Uterus (tissue), 2 donors: ENCODE data around the gene SYNE1.

Experiments
- CTCF ChIP-seq, 4 experiments: fragments of 200-600 bp in 2 of 4; fragments of 450-650 bp in 2 of 4; sonication (generic) in 2 of 4; IDR thresholded peaks; one replicate each; pipeline ENCODE4 v1.5.1; 2016 to 2019; ENCODE audit warnings: antibody characterized with exemption in 4 of 4, mild to moderate bottlenecking in 2 of 4, moderate library complexity in 1 of 4
- POLR2A ChIP-seq, 2 donors: fragments of 450-650 bp; IDR thresholded peaks; one replicate each; pipeline ENCODE4 v1.6.1; 2016; ENCODE audit warnings: antibody characterized with exemption in 2 of 2, mild to moderate bottlenecking in 1 of 2, moderate library complexity in 1 of 2

GRCh38 chr6:152356016-152356415 is 281.1 kb downstream of the SYNE1 start:
- TF ChIP-seq CTCF (IDR thresholded peaks at IDR 0.05), result no peak
- no peak for TF ChIP-seq POLR2A (IDR thresholded peaks at IDR 0.05)
